Type B pancreatic cell (in vitro differentiated cells): ENCODE results near the gene ST8SIA6. TPM values are rescaled to one million over a fixed set of nuclear protein-coding genes. Genes with fewer than 3 reads are reported as not detected.

Source experiments
- DNase-seq: peaks from one replicate; pipeline ENCODE4 v3.0.0; 2021; ENCODE audit warnings: mixed read lengths; ENCODE audit not compliant: unreplicated experiment; ENCODE audit errors: extremely low spot score
- H3K27ac Mint-ChIP-seq: 2 replicates; pipeline ENCODE4 v1.8.0; 2021; ENCODE audit warnings: mild to moderate bottlenecking, mixed read lengths
- H3K27me3 Mint-ChIP-seq: 2 replicates; pipeline ENCODE4 v1.8.0; 2021; ENCODE audit warnings: mixed read lengths
- H3K36me3 Mint-ChIP-seq: 2 replicates; pipeline ENCODE4 v1.8.0; 2021; ENCODE audit warnings: mixed read lengths
- H3K4me1 Mint-ChIP-seq: one replicate; pipeline ENCODE4 v1.8.0; 2021; ENCODE audit warnings: mixed read lengths; ENCODE audit not compliant: unreplicated experiment
- H3K4me3 Mint-ChIP-seq: 2 replicates; pipeline ENCODE4 v1.8.0; 2021; ENCODE audit warnings: mild to moderate bottlenecking, mixed read lengths
- H3K9me3 Mint-ChIP-seq: 2 replicates; pipeline ENCODE4 v1.8.0; 2021; ENCODE audit warnings: mixed read lengths
- CTCF ChIP-seq: fragments of 200-600 bp; sonication (generic); conservative IDR thresholded peaks from 2 replicates; pipeline ENCODE4 v1.5.0; 2021; ENCODE audit warnings: antibody characterized with exemption, mild to moderate bottlenecking
- total RNA-seq: library from RNA; stranded (reverse); gene quantifications from 2 replicates; pipeline ENCODE4 v1.2.1, GENCODE V29; 2021; ENCODE audit warnings: low replicate concordance

Gene ST8SIA6
- total RNA-seq, 1 donor from 2014 or later = 1.8 TPM

- H3K27ac Mint-ChIP-seq = no peak overlapping the region
- no peak for DNase-seq
- H3K36me3 Mint-ChIP-seq = no peaks in the 10 kb centered on the region
- TF ChIP-seq CTCF = no peak
- H3K9me3 Mint-ChIP-seq = peaks cover 5% of the 10 kb centered on the region
- no peaks in the 10 kb centered on the region for H3K4me1 Mint-ChIP-seq
- H3K4me3 Mint-ChIP-seq = no peak overlapping the region
- H3K27me3 Mint-ChIP-seq = peaks cover 22% of the 10 kb centered on the region
Observed at GRCh38 chr10:17435953-17436352, 18.4 kb downstream of the ST8SIA6 start.

GRCh38 chr10:17435187-17435586 lies 19.2 kb downstream of the ST8SIA6 start:
- peaks cover 27% of the 10 kb centered on the region for H3K27me3 Mint-ChIP-seq

GRCh38 chr10:17432723-17433122 lies 21.7 kb downstream of the ST8SIA6 start:
- Mint-ChIP-seq H3K4me1 (peaks cover 12% of the 10 kb centered on the region), H3K27ac (no peak overlapping the region), H3K4me3 (no peak overlapping the region), H3K27me3 (peaks cover 22% of the 10 kb centered on the region), H3K9me3 (peaks cover 5% of the 10 kb centered on the region), H3K36me3 (no peaks in the 10 kb centered on the region)
- TF ChIP-seq CTCF = no peak
- no peak for DNase-seq

More at GRCh38 chr10:17435187-17435586, 19.2 kb downstream of the ST8SIA6 start:
- H3K27ac Mint-ChIP-seq = no peak overlapping the region
- peaks cover 5% of the 10 kb centered on the region for H3K9me3 Mint-ChIP-seq
- no peak for TF ChIP-seq CTCF
- peaks cover 5% of the 10 kb centered on the region for H3K4me1 Mint-ChIP-seq
- no peaks in the 10 kb centered on the region for H3K36me3 Mint-ChIP-seq
- no peak overlapping the region for H3K4me3 Mint-ChIP-seq
- no peak for DNase-seq

GRCh38 chr10:17431871-17432311 lies 22.5 kb downstream of the ST8SIA6 start:
- H3K36me3 Mint-ChIP-seq = no peaks in the 10 kb centered on the region
- no peak overlapping the region for H3K4me3 Mint-ChIP-seq
- H3K27me3 Mint-ChIP-seq = peaks cover 22% of the 10 kb centered on the region
- H3K27ac Mint-ChIP-seq = no peak overlapping the region
- H3K4me1 Mint-ChIP-seq = peaks cover 12% of the 10 kb centered on the region
- H3K9me3 Mint-ChIP-seq = peaks cover 4% of the 10 kb centered on the region
- TF ChIP-seq CTCF = no peak
- no peak for DNase-seq

- H3K27ac Mint-ChIP-seq = no peak overlapping the region
- peak; percentile 95 for TF ChIP-seq CTCF
- peak; percentile 74 for DNase-seq
- H3K4me1 Mint-ChIP-seq = peaks cover 12% of the 10 kb centered on the region
- H3K4me3 Mint-ChIP-seq = no peak overlapping the region
- no peaks in the 10 kb centered on the region for H3K9me3 Mint-ChIP-seq
- H3K27me3 Mint-ChIP-seq = peaks cover 22% of the 10 kb centered on the region
- no peaks in the 10 kb centered on the region for H3K36me3 Mint-ChIP-seq
Observed at GRCh38 chr10:17430647-17431355, 23.6 kb downstream of the ST8SIA6 start.
